Measurements from ENCODE around the gene MAB21L3. TPM values are rescaled to one million over a fixed set of nuclear protein-coding genes. Genes with fewer than 3 reads are reported as not detected.

Gene MAB21L3
- total RNA-seq, 1 experiment from 2014 or later, result 0.21 TPM

- CTCF ChIA-PET, result no interaction called here
- DNase-seq, result no peak
- BruUV-seq (replicated peaks), result no TSS peak
- Mint-ChIP-seq H3K4me3 (ENCODE audit: low read depth, unreplicated experiment) (no peak overlapping the region), H3K27me3 (ENCODE audit: unreplicated experiment) (no peaks in the 10 kb centered on the region), H3K4me1 (ENCODE audit: low read depth, unreplicated experiment) (peaks cover 7% of the 10 kb centered on the region), H3K36me3 (ENCODE audit: insufficient read depth, unreplicated experiment) (peaks cover 10% of the 10 kb centered on the region), H3K27ac (ENCODE audit: unreplicated experiment) (no peak overlapping the region), H3K9me3 (ENCODE audit: low read depth, unreplicated experiment) (no peaks in the 10 kb centered on the region)
- no peak for TF ChIP-seq CTCF (IDR thresholded peaks at IDR 0.05; ENCODE audit: unreplicated experiment)
- intact Hi-C loops (cut with micrococcal nuclease; ENCODE audit: unreplicated experiment), result no loop called here
These were observed 53.0 kb downstream of the MAB21L3 start for GRCh38 chr1:116164150-116164549.

GRCh38 chr1:116164604-116165368, 53.6 kb downstream of the MAB21L3 start:
- intact Hi-C loops (cut with micrococcal nuclease; ENCODE audit: unreplicated experiment), result no loop called here
- Mint-ChIP-seq H3K36me3 (ENCODE audit: insufficient read depth, unreplicated experiment) (peaks cover 10% of the 10 kb centered on the region), H3K27me3 (ENCODE audit: unreplicated experiment) (no peaks in the 10 kb centered on the region), H3K9me3 (ENCODE audit: low read depth, unreplicated experiment) (no peaks in the 10 kb centered on the region), H3K27ac (ENCODE audit: unreplicated experiment) (no peak overlapping the region), H3K4me1 (ENCODE audit: low read depth, unreplicated experiment) (peaks cover 8% of the 10 kb centered on the region), H3K4me3 (ENCODE audit: low read depth, unreplicated experiment) (no peak overlapping the region)
- BruUV-seq (replicated peaks), result no TSS peak
- no peak for DNase-seq
- CTCF ChIA-PET, result no interaction called here
- TF ChIP-seq CTCF (IDR thresholded peaks at IDR 0.05; ENCODE audit: unreplicated experiment), result no peak

- intact Hi-C loops (cut with micrococcal nuclease; ENCODE audit: unreplicated experiment), result no loop called here
- Mint-ChIP-seq H3K27me3 (ENCODE audit: unreplicated experiment) (no peaks in the 10 kb centered on the region), H3K9me3 (ENCODE audit: low read depth, unreplicated experiment) (no peaks in the 10 kb centered on the region), H3K36me3 (ENCODE audit: insufficient read depth, unreplicated experiment) (peaks cover 10% of the 10 kb centered on the region), H3K27ac (ENCODE audit: unreplicated experiment) (no peak overlapping the region), H3K4me3 (ENCODE audit: low read depth, unreplicated experiment) (no peak overlapping the region), H3K4me1 (ENCODE audit: low read depth, unreplicated experiment) (peaks cover 8% of the 10 kb centered on the region)
- TF ChIP-seq CTCF (IDR thresholded peaks at IDR 0.05; ENCODE audit: unreplicated experiment), result no peak
- CTCF ChIA-PET, result no interaction called here
- no TSS peak for BruUV-seq (replicated peaks)
- no peak for DNase-seq
These were observed 54.4 kb downstream of the MAB21L3 start for GRCh38 chr1:116165572-116165971.

GRCh38 chr1:116166011-116166571, 54.9 kb downstream of the MAB21L3 start:
- Mint-ChIP-seq H3K27me3 (ENCODE audit: unreplicated experiment) (no peaks in the 10 kb centered on the region), H3K4me1 (ENCODE audit: low read depth, unreplicated experiment) (peaks cover 13% of the 10 kb centered on the region), H3K9me3 (ENCODE audit: low read depth, unreplicated experiment) (no peaks in the 10 kb centered on the region), H3K36me3 (ENCODE audit: insufficient read depth, unreplicated experiment) (peaks cover 10% of the 10 kb centered on the region), H3K27ac (ENCODE audit: unreplicated experiment) (no peak overlapping the region), H3K4me3 (ENCODE audit: low read depth, unreplicated experiment) (no peak overlapping the region)
- intact Hi-C loops (cut with micrococcal nuclease; ENCODE audit: unreplicated experiment), result no loop called here
- DNase-seq, result no peak
- no peak for TF ChIP-seq CTCF (IDR thresholded peaks at IDR 0.05; ENCODE audit: unreplicated experiment)
- no TSS peak for BruUV-seq (replicated peaks)
- CTCF ChIA-PET, result no interaction called here

Measured in Calu3 (cell line).